GM21619 (cell line): Measurements from ENCODE around the gene MAPT.
"Not testable (repeated sequence)": the region's sequence is repeated elsewhere in the genome, so short reads cannot be mapped to it uniquely, and the experiment has no call there.

Experiments used
- ATAC-seq: cut with Tn5 transposase; IDR thresholded peaks from one replicate; pipeline ENCODE4 v1.9.1; 2021; ENCODE audit not compliant: unreplicated experiment

The MAPT gene

GRCh38 chr17:45949755-45950320, 55.5 kb downstream of the MAPT start:
- ATAC-seq: no peak

DNA sequence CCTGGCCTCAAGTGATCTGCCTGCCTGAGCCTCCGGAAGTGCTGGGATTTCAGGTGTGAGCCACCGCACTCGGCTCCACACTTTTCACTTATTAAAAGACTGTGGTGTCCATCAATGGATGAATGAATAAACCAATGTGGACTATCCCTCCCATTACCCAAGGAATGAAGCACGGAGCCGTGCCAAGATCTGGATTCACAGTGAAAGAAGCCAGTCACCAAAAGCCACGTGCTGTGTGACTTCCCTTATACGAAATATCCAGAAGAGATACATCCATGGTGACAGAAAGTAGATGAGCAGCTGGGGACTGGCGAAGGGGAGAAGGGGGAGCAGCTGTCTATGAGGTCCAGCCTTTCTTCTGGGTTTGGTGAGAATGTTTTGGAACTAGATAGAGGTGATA, 56.5 kb downstream of the MAPT start:
- no peak for ATAC-seq

DNA sequence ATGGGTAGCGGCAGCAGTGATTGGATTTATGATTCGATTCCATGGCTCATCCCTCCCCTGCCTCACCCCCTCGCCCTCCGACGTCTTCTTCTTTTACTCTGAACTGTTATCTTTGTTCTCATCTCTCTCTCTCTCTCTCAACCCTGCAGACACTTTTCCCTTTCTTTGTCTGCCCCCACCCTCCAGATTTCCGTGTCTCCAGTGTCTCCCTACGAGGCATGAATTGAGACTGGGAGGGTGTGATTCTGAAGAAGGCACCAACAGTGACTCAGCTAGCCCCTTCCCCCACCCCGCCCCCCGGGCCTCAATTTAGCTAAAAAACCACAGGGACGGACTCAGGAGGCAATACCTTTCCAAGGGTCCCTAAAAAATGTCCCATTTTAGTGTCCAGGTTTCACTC, 57.0 kb downstream of the MAPT start:
- no peak for ATAC-seq

- no peak for ATAC-seq
These were observed 57.6 kb downstream of the MAPT start for GRCh38 chr17:45951941-45952340.

DNA sequence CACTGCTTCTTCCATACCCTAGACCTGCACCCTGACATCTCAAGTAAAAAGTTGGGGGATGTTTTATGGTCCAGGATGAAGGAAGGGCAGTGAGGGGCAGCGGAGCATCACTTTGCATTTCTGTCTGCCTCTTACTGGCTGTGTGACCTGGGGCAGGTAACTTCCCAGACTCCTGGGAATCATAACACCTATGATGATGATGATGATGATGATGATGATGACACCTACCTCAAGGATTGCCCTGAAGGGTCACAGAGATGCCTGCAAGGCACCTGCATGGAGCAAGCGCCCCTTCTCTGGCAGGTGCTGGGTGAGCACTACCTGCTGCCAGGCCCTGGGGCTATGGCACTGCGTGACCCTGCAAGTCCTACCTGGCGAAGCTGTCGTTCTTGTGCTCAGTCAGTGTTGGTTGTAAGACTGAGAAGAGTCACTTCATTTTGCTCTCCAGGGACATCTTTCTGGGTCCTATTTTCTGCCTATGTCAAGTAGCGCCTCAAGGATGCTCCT, 58.5 kb downstream of the MAPT start:
- ATAC-seq: no peak

DNA sequence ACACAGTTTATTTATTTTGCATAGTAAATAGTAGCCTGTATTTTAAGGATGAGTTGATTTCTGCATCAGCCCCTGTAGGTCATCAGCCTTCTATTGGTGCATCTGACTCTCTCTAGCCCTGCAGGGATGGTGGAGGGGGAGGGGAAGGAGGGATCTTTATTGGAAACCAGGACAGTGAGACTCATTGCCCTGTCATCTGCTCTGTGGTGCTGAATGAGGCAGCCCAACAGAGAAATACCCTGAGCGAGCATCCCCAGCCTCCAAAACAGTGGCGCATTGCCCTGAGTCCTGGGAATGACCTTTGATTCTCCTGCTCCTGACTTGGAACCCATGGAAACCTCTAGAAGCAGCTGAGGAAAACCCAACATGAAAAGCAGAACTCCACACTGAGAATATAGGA, 59.2 kb downstream of the MAPT start:
- no peak for ATAC-seq

GRCh38 chr17:45954914-45955313, 60.6 kb downstream of the MAPT start:
- ATAC-seq: no peak

- ATAC-seq: no peak
These were observed 61.0 kb downstream of the MAPT start for GRCh38 chr17:45955326-45955725.

- no peak for ATAC-seq
These were observed 61.7 kb downstream of the MAPT start for GRCh38 chr17:45956090-45956489.

GRCh38 chr17:45956746-45957145, 62.4 kb downstream of the MAPT start:
- ATAC-seq: not testable (repeated sequence)

- no peak for ATAC-seq
These were observed 64.0 kb downstream of the MAPT start for GRCh38 chr17:45958307-45958706.

- ATAC-seq: no peak
These were observed 64.8 kb downstream of the MAPT start for GRCh38 chr17:45958994-45959665.

DNA sequence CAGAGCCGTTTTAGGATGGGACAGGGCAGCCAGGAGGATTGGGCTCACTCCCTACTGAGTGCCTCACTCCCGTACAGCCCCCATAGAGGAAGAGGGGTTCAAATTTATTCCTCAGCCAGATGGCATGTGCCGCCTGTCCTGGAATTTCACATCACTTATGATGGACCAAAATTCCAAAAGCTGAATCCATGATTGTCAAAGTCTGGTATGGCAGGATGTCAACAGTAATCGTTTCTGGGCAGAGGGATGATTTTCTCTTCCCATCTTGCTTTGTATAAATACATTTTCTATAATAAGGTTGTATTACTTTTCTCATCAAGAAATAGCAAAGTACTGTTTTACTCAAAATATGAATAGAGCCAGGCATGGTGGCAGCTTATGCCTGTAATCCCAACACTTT, 66.0 kb downstream of the MAPT start:
- ATAC-seq: no peak

GRCh38 chr17:45961206-45961605, 66.9 kb downstream of the MAPT start:
- ATAC-seq: no peak

DNA sequence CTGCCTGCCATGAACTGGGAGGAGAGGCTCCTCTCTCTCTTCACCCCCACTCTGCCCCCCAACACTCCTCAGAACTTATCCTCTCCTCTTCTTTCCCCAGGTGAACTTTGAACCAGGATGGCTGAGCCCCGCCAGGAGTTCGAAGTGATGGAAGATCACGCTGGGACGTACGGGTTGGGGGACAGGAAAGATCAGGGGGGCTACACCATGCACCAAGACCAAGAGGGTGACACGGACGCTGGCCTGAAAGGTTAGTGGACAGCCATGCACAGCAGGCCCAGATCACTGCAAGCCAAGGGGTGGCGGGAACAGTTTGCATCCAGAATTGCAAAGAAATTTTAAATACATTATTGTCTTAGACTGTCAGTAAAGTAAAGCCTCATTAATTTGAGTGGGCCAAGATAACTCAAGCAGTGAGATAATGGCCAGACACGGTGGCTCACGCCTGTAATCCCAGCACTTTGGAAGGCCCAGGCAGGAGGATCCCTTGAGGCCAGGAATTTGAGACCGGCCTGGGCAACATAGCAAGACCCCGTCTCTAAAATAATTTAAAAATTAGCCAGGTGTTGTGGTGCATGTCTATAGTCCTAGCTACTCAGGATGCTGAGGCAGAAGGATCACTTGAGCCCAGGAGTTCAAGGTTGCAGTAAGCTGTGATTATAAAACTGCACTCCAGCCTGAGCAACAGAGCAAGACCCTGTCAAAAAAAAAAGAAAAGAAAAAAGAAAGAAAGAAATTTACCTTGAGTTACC, 68.0 kb downstream of the MAPT start:
- no peak for ATAC-seq

- no peak for ATAC-seq
These were observed 68.9 kb downstream of the MAPT start for GRCh38 chr17:45963283-45963682.

GRCh38 chr17:45963889-45964288, 69.5 kb downstream of the MAPT start:
- ATAC-seq: no peak

DNA sequence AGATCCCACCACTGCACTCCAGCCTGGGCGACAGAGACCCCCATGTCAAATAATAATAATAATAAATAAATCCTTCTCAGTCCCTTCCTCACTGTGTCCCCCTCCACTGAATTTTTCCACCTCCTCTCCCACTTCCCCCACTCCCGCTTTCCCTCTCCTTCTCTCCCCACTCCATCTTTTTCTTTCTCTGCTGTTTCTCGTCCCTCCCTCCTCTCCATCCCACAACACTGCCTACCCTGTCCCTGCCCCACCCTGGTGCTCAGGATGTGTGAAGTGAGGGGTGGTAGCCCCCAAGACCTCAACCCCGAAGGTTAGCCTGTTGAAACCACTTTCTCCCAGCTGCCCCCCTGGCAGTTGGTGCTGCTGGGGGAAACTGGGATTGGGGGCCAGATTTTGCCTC, 70.3 kb downstream of the MAPT start:
- ATAC-seq: no peak

DNA sequence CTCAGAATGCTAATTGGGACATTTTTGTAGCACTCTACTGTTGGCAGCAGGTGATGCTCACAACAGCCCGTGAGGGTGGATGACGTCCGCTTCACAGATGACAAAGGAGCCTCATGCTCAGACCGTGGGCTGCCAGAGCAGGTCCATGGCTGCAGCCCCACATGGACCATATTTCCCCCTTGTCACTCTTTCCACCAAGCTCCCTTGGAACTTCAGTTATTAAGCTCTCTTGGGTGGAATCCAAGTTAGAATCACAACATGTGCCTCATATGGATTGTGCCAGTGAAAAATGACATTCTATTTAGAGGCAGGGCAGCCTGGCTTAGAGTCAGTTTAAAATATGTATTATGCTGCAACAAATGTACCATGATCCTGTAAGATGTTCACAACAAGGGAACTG, 71.5 kb downstream of the MAPT start:
- no peak for ATAC-seq

GRCh38 chr17:45966606-45967280, 72.4 kb downstream of the MAPT start:
- no peak for ATAC-seq

- no peak for ATAC-seq
These were observed 73.0 kb downstream of the MAPT start for GRCh38 chr17:45967378-45967777.

DNA sequence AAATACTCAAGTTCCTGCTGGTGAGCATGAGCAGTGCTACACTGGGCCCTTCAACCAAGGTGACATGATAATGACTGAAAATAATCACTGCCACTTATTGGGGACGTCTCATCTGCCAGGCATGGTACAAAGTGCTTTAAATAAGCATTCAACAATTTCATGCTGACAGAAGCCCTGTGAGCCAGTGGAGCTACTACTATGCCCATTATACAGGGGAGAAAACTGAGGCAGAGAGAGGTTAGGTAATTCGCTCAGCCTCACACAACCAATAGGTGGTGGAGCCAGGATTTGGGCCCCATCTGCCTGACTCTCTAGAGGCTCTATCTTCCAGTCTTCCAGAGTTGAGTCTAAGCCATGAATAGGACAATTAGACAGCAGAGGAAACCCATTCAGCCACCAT, 74.4 kb downstream of the MAPT start:
- no peak for ATAC-seq
